Left ventricle myocardium inferior (tissue), 1 donor: Measurements from ENCODE around the gene TRAF1. TPM values are rescaled to one million over a fixed set of nuclear protein-coding genes. Genes with fewer than 3 reads are reported as not detected.

Source experiments
- DNase-seq: peaks from one replicate; pipeline ENCODE4 v3.0.0-alpha.2; 2020
- H3K27ac ChIP-seq: fragments of 200-600 bp; replicated peaks from 2 replicates; pipeline ENCODE4 v1.8.0; 2021
- H3K27me3 ChIP-seq: fragments of 200-600 bp; 2 replicates; pipeline ENCODE4 v1.8.0; 2021; ENCODE audit warnings: low read depth
- H3K36me3 ChIP-seq: fragments of 200-600 bp; 2 replicates; pipeline ENCODE4 v1.8.0; 2021
- H3K4me1 ChIP-seq: fragments of 200-600 bp; 2 replicates; pipeline ENCODE4 v1.8.0; 2021
- H3K4me3 ChIP-seq: fragments of 200-600 bp; 2 replicates; pipeline ENCODE4 v1.8.0; 2021; ENCODE audit warnings: mild to moderate bottlenecking, moderate library complexity
- H3K9me3 ChIP-seq: fragments of 200-600 bp; replicated peaks from 2 replicates; pipeline ENCODE4 v1.8.0; 2021
- CTCF ChIP-seq: fragments of 200-600 bp; IDR thresholded peaks from 2 replicates; pipeline ENCODE4 v1.8.0; 2021; ENCODE audit warnings: antibody characterized with exemption, mild to moderate bottlenecking, borderline replicate concordance
- intact Hi-C: fragments of 100-400 bp; cut with micrococcal nuclease; formaldehyde crosslinking; loops from one replicate; pipeline ENCODE4 v1.11.0; 2022
- total RNA-seq: library from RNA; stranded (reverse); fragmentation: NEBNext Ultra II Directional; extraction: Animal tissue kit (Norgen Biotek cat#: 25700); gene quantifications from one replicate; pipeline ENCODE4 v1.2.1, GENCODE V29; 2021
- donor health status: DM: no; HTN: yes; CAD: no; lungs with severe emphysema.

The TRAF1 gene
- total RNA-seq, 1 donor from 2014 or later, result 2.6 TPM

- H3K36me3 ChIP-seq, result peaks cover 5% of the 10 kb centered on the region
- no peak for TF ChIP-seq CTCF
Observed at GRCh38 chr9:120875954-120876841, 50.4 kb downstream of the TRAF1 start.

GRCh38 chr9:120875643-120875953 lies 51.0 kb downstream of the TRAF1 start:
- DNase-seq, result no peak
- peaks cover 5% of the 10 kb centered on the region for H3K36me3 ChIP-seq
- peaks cover 21% of the 10 kb centered on the region for H3K4me1 ChIP-seq
- intact Hi-C loops, result loop anchor here (10.0 kb wide), 1 partner anchor 49 kb away; the partner anchor contains the start of gene TRAF1
- no peak for TF ChIP-seq CTCF
- no peaks in the 10 kb centered on the region for H3K27me3 ChIP-seq
- H3K4me3 ChIP-seq, result peak overlapping the region; percentile 87
- no peaks in the 10 kb centered on the region for H3K9me3 ChIP-seq
- H3K27ac ChIP-seq, result peak overlapping the region; percentile 95

More at GRCh38 chr9:120875954-120876841, 50.4 kb downstream of the TRAF1 start:
- H3K27me3 ChIP-seq, result no peaks in the 10 kb centered on the region
- H3K4me1 ChIP-seq, result peaks cover 21% of the 10 kb centered on the region
- peak overlapping the region; percentile 95 for H3K27ac ChIP-seq
- DNase-seq, result peak; percentile 85
- no peaks in the 10 kb centered on the region for H3K9me3 ChIP-seq
- intact Hi-C loops, result loop anchor here (10.0 kb wide), 1 partner anchor 49 kb away; the partner anchor contains the start of gene TRAF1
- peak overlapping the region; percentile 87 for H3K4me3 ChIP-seq

- H3K4me3 ChIP-seq, result no peak overlapping the region
- H3K9me3 ChIP-seq, result no peaks in the 10 kb centered on the region
- no peak for DNase-seq
- H3K27ac ChIP-seq, result peak overlapping the region; percentile 95
- peaks cover 5% of the 10 kb centered on the region for H3K36me3 ChIP-seq
- no peak for TF ChIP-seq CTCF
- intact Hi-C loops, result loop anchor here (10.0 kb wide), 1 partner anchor 50 kb away; the partner anchor contains the start of gene TRAF1
- peaks cover 21% of the 10 kb centered on the region for H3K4me1 ChIP-seq
- no peaks in the 10 kb centered on the region for H3K27me3 ChIP-seq
Observed at GRCh38 chr9:120875195-120875565, 51.4 kb downstream of the TRAF1 start.

- TF ChIP-seq CTCF, result no peak
- H3K36me3 ChIP-seq, result peaks cover 5% of the 10 kb centered on the region
- H3K4me1 ChIP-seq, result peaks cover 23% of the 10 kb centered on the region
- no peak for DNase-seq
- no peak overlapping the region for H3K4me3 ChIP-seq
- H3K27me3 ChIP-seq, result no peaks in the 10 kb centered on the region
- H3K9me3 ChIP-seq, result no peaks in the 10 kb centered on the region
- no peak overlapping the region for H3K27ac ChIP-seq
- intact Hi-C loops, result loop anchor here (10.0 kb wide), 1 partner anchor 50 kb away; the partner anchor contains the start of gene TRAF1
Observed at GRCh38 chr9:120874226-120875194, 52.1 kb downstream of the TRAF1 start.

GRCh38 chr9:120873512-120873911 lies 53.1 kb downstream of the TRAF1 start:
- H3K36me3 ChIP-seq, result peaks cover 5% of the 10 kb centered on the region
- DNase-seq, result no peak
- H3K4me1 ChIP-seq, result peaks cover 25% of the 10 kb centered on the region
- H3K27ac ChIP-seq, result no peak overlapping the region
- no peak for TF ChIP-seq CTCF
- no peaks in the 10 kb centered on the region for H3K27me3 ChIP-seq
- H3K9me3 ChIP-seq, result no peaks in the 10 kb centered on the region
- intact Hi-C loops, result loop anchor here (10.0 kb wide), 1 partner anchor 51 kb away; the partner anchor contains the start of gene TRAF1
- H3K4me3 ChIP-seq, result no peak overlapping the region
